SK-N-DZ (cell line): ENCODE measurements around the gene AHI1.

Experiments
- DNase-seq: peaks from one replicate; pipeline ENCODE4 v3.0.0-alpha.2; 2015; ENCODE audit warnings: low spot score
- small RNA-seq, 2 experiments: library from RNA; depleted of rRNA; stranded (forward); fragments of <200 nt; gene quantifications; one replicate each; pipeline ENCODE3, GENCODE V24; 2014

AHI1 gene

DNA sequence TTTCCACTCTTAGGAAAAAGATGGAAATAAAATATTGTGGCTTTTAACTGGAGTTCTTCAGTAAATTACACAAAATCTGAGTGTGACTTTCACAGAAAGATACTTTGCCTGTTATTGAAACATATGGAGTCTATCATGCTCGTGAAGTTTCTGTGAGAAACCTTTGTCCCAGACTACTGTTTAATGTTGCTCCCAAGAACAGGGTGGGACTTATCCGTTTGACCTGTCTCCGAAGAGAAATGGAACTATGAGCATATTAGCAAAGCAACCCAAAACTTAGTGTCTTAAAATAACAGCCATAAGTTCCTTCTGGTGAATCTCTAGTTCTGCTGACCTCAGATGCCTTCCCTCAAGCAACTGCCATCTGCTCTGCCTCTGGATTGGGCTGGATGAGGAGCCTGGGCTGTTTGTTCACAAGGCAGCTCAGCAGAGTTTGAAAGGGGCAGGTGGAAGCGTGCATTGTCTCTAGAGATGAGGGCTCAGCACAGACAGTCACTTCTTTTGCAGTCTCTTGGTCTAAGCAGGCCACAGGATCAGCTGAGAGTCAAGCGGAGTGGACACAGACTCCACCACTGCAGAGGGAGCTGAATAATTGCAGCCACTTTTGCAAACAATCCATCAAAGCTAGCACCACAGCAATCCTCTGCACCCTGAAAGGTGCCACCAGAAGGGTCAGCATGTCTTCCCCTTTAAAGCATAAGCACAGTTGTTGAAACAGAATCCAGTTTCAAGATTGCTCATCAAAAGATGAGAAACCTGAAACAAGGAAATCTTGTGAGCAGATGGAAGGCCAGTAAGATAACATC is 263.7 kb downstream of the AHI1 start:
- peak; percentile 35 for DNase-seq

Small RNA genes lying within 50 kb of the gene (small RNA-seq; reads per million reads assigned to genes)
- gene MIR548A2 (0 reads per million in 2 experiments), gene RF00019 (0 reads per million in 2 experiments)
